GM21786 (cell line): ENCODE results near the gene TEAD4.

Experiments
- ATAC-seq: cut with Tn5 transposase; IDR thresholded peaks from one replicate; pipeline ENCODE4 v1.9.1; 2021; ENCODE audit not compliant: unreplicated experiment

The TEAD4 gene

GRCh38 chr12:2959192-2959504, at the start of gene TEAD4:
TSS of gene TEAD4 (plus strand) at chr12:2959397.
- ATAC-seq: no peak

GRCh38 chr12:2912216-2912575, 47.0 kb upstream of the TEAD4 start:
- no peak for ATAC-seq

GRCh38 chr12:2919249-2919648, 39.9 kb upstream of the TEAD4 start:
- ATAC-seq: no peak

DNA sequence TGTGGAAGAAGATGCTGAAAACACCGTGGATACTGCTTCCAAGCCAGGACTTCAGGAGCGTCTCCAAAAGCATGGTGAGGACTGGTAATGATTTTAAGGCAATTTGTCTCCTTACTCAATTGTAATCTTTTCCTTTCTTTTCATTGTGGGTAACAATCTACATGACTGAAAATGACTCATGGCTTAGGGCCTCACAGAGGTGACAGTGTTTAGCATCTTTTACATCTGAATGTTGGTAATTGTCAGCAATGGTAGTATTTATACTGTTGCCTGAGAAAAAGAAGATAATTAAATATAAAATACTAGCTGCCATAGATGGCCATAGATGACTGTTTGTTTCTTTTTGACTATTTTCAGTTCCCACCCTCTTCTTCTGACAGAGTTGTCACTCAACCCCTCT, 36.9 kb upstream of the TEAD4 start:
- no peak for ATAC-seq

DNA sequence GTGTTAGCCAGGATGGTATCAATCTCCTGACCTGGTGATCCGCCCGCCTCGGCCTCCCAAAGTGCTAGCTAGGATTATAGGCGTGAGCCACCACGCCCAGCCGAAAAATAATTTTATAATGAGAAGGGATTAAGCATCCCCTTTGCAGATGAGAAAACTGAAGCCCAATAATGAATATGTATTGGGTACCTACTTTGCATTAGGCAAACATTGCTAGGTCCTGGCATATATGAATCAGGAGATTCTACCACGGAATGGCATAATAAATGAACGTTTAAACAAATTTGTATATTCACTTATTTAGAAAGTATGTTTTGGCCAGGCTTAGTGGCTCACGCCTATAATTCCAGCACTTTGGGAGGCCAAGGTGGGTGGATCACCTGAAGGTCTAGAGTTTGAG, 36.1 kb upstream of the TEAD4 start:
- ATAC-seq: no peak

GRCh38 chr12:2924019-2924418, 35.2 kb upstream of the TEAD4 start:
- ATAC-seq: no peak

- no peak for ATAC-seq
Observed at GRCh38 chr12:2925322-2925995, 33.7 kb upstream of the TEAD4 start.

DNA sequence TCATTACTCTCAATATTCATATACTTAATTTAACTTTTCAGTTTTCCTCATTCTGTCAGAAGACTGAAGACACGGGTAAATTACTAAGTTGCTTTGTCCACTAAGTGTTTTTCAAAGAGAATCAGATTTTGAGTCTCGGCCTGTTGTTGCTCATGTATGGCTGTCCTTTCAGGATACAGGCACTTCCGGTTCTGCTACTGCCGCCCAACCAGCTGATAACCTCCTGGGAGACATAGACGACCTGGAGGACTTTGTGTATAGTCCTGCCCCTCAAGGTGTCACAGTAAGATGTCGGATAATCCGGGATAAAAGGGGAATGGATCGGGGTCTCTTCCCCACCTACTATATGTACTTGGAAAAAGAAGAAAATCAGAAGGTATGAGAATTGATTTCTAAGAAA, 28.3 kb upstream of the TEAD4 start:
- no peak for ATAC-seq

DNA sequence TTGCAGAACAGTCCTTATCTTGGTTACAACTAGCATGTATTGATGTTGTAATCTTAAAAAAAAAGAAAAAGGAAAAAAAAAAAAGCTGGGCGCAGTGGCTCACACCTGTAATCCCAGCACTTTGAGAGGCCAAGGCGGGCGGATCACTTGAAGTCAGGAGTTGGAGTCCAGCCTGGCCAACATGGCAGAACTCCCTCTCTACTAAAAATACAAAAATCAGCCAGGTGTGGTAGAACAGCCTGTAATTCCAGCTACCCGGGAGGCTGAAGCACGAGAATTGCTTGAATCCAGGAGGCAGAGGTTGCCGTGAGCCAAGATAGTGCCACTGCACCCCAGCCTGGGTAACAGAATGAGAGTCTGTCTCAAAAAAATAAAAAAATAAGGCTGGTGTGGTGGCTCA, 25.6 kb upstream of the TEAD4 start:
- no peak for ATAC-seq

DNA sequence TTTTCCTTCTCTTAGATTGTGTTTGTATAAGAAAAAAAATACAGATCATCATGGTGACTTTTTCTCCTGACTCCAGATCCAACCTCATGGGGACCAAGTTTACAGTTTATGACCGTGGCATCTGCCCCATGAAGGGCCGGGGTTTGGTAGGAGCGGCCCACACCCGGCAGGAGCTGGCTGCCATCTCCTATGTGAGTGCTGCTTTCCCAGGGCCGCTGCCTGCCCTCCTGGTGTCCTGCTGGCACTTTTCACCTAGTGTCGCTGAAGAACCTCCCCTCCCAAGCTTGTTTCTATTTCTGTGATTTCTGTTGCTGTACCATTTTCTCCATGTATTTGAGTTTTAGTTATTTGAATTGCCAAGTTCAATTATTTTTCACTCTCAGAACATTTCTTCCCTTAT, 24.8 kb upstream of the TEAD4 start:
- ATAC-seq: no peak

- ATAC-seq: no peak
Observed at GRCh38 chr12:2936301-2936700, 22.9 kb upstream of the TEAD4 start.

DNA sequence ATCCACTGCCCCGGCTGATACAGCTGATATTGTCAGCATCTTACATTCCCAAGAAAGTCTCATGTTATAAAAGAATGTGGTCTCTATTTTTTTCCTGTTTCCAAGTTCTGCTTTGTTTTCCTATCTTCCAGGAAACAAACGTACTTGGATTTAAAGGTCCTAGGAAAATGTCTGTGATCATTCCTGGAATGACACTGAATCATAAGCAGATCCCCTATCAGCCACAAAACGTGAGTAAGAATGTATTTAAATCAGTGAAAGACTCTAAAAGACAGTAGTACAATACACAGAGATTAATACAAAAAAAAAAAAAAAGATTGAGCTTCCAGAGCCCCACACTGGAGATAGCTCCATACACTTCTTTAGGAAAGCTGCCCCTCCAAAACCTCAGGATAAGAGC, 21.7 kb upstream of the TEAD4 start:
- no peak for ATAC-seq

DNA sequence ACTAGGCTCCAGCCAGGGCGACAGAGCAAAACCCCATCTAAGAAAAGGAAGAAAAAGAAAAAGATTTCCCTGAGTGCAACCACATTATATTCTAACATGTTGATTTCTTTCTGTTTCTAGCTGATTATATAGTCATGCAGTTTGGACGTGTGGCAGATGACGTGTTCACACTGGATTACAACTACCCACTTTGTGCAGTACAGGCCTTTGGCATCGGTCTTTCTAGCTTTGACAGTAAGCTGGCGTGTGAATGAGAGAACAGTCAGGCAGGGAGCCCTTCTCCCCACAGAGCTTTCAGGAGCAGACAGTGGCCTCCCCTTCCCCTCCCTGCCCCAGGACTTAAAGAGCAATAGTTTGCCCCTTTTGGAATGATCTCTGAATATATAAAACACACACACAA, 20.0 kb upstream of the TEAD4 start:
- no peak for ATAC-seq

DNA sequence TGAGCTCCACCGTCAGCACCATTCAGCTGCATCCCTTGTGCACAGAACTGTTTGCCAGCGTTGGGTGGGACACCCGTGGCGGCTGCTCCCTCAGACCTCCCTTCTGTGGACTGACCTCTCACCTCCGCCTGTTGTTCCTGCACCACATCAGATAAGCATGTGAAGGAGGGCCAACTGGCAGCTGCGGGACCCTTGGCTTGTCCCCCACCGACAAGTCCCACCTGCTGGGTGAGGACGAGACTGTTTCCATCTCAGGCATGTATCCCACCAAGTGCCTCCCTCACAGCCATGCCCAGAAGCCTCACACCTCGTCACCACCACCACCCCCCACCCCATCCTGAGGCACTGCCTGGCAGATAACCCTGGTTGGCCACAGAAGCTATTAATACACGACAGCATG, 18.6 kb upstream of the TEAD4 start:
- ATAC-seq: no peak

DNA sequence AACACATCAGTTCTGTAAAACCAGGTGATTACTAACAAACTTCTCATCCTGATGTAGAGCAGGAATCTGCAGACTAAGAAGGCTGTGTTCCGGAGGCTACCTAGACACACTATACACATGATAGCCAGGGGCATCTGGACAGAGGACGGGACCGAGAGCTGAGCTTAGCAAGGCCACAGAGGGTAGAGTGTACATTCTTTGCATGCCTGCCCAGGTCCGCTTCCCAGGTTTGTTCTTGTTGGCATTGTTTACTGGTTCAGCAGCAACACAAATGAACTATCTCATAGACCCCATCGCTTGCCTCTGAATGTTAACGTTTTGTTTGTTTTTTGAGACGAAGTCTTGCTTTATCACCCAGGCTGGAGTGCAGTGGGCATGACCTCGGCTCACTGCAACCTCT, 17.7 kb upstream of the TEAD4 start:
- no peak for ATAC-seq

GRCh38 chr12:2944401-2945047, 14.7 kb upstream of the TEAD4 start:
- no peak for ATAC-seq

- no peak for ATAC-seq
Observed at GRCh38 chr12:2949411-2949810, 9.8 kb upstream of the TEAD4 start.

DNA sequence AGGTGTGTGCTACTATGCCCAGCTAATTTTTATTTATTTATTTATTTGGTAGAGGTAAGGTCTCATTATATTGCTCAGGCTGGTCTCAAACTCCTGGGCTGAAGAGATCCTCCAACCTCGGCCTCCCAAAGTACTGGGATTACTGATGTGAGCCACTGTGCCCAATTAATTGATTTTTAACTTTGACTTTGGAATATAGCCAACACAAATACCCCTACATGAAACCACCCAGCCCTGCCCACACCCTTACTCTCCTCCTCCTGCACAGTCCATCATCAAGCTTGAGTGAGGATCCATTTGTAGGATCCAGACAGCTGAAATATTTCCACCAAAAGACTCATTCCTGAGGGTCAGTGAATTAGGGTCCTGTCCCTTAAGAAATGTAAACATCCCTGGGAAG, 3.3 kb upstream of the TEAD4 start:
- no peak for ATAC-seq

DNA sequence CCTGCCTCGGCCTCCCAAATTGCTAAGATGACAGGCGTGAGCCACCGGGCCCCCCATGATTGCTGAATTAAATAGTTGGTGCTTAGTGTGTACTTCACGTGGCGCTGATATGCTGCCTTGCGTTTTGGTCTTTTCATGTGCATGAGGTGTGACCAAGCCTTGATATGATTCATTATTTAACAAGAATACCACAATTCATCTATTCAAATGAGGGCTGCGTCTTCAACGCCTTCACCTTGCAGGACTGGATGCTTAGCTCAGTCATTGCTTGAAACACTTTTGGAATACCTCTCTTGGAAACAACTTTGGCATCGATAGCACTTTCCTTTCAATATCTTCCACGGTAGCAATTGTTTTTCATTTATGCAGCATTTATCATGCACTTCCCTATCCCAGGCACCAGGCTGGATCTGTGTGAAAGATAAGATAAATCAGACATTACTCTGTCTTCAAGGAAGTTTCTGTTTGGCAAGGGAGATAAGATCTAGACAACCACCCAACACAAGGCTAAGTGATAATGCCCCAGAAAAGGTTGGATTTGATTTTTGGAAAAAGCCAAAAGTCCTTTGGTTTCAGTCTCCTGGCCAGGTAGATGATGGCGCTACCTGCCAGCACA, 1.3 kb upstream of the TEAD4 start:
- ATAC-seq: no peak

DNA sequence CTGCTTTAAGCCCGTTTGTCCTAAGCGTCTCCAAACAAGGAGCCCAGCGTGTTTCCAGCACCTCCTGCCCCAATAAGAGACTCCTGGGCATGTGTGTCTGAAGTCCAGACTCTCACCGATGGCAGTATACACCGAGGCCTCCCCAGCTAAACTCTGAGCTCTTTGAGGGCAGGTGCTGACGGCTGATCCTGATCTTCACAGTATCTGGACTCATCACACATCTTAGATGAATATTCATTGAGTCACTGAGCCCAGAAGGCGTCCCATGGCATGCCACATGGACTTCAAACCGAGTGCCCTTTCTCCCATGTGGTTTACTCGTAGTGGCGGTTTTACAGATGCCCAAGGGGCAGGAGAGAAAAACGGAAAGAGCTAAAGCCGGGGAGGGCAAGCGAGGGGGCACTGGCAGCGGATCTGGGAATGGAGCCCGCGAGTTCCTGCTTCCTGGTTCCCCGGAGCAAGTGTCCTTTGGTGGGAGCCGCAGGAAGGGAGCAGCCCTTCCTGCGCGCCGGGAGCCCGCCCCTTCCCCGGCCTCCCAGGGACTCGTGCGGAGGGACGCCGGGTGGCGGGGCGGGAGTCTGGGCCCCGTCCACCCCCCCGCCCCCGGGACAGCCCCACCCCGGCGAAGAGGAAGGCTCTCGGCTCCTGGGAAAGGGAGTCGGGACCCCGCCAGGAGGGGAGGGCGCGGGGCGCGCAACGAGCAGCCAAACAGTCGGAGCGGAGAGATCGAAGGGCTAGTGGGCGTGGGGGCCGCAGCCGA, 585 bp upstream of the TEAD4 start:
- ATAC-seq: no peak

DNA sequence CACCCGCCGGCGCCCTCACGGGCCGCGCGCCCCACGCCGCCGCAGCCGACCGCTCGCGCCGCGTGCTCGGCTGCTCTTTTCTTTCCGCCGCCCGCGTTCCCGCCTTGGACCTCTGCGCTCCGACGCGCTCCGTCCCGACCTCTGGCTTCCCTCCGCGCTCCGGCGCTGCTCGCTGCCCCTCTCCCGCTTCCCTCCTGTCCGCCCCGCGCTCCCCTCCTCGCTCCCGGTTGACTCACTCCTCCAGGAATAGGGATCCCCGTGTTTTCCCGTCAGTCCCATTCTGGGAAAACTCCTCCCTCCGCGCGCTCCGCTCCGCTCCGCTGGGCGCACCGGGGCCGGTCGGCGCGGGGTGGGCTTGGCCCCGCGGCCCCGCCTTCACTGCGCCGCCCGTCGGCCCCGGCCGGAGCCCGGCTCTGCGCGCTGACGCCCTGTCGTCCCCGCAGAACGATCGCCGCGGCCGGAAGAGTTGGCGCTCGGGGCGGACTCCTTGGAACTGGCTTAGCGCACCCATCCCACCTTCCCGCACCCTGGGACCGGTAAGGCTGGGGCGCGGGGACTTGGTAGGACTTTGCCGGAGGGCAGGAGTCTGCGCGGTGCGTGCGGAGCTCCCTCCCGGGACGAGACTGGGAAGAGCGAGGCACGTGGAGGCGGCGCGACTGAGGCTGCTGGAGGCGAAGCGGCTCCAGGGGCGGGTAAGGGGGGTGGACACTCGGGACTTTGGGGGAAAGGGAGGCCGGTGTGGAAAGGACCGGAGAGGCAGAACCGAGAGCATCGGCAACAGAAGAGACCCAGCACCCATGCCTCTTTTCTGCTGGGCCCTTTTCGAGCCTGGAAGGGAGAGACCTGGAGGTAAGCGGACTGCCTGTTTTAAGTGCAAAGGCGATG, 550 bp downstream of the TEAD4 start:
- no peak for ATAC-seq
